NCI-H1417 (cell line): ENCODE results near the gene HMGCS1.
"Not testable (repeated sequence)": the region's sequence is repeated elsewhere in the genome, so short reads cannot be mapped to it uniquely, and the experiment has no call there.

ENCODE experiments used
- DNase-seq, 3 experiments: peaks; one replicate each; lab custom pipeline; 2025; lab: John Stamatoyannopoulos, UW

The HMGCS1 gene

DNA sequence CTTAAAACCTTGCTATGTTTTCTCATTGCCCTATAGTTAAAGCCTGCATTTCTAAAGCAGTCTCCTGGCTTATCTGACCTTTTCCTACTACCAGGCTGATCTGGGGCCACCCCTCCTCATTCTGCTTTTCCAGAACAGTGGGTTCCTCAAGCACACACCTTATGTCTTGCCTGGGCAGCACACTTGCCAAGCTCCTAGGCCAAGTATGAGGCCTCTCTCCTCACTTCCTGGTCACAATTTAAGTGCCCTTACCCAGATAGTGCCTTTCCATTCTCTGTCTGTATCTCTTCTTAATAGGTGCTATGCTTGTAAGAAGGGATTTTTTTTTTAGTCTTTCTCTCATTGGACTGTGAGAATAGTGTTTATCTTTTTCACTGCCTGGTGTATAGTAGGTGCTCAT is 39.7 kb downstream of the HMGCS1 start:
- DNase-seq: no peak

DNA sequence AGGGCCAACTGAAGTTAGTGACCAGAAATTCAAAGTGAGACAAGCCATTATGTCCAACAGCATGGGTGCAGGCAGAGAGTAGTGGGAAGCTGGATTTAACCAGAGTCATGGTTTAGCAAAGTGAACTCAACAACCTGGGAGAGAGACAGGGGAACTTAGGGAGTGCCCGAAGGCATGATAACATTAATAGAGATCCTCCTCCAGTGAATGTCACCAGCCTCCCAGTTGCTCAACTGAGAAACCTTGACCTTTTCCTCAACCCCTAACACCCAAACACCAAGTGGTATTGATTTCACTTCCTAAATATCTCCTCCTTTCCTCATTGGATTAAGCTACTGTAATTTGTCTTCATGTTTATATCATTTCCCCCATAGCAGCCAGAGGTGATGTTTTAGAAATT is 42.6 kb downstream of the HMGCS1 start:
- DNase-seq: no peak

- no peak for DNase-seq
These were observed 44.9 kb downstream of the HMGCS1 start for GRCh38 chr5:43268188-43268820.

- DNase-seq: not testable (repeated sequence)
These were observed 50.9 kb downstream of the HMGCS1 start for GRCh38 chr5:43262269-43262668.

GRCh38 chr5:43258116-43258515 is 55.1 kb downstream of the HMGCS1 start:
- no peak for DNase-seq

DNA sequence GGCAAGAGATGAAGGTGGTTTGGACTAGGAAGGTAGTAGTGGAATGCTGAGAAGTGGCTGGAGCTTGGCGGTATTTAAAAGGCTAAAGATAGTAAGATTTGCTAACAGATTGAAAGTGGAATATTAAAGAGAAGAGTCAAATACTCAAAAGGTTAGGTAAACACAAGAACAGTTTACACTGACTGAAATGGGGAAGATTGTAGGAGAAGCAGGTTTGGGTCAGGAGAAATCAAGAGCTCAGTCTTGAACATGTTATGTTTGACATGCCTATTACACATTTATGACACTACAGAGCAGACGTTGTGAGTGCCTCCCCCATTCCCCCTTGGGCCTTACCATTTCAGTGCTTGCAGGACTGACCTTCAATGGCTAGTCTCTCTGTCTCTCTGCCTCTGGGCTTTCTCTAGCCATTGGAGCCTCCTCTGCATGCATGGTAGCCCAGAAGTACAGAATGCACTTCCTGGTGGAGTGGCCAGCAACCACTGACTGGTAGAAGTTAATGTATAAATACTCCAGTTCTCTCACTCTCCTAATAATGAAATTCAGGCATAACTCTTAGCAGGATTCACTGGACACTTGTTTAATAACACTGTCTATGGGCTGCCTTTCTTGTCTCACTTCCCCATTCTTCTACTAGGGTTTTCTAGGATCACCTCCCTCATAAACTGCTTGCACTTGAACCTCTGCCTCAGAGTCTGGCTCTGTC is 56.8 kb downstream of the HMGCS1 start:
- no peak for DNase-seq

DNA sequence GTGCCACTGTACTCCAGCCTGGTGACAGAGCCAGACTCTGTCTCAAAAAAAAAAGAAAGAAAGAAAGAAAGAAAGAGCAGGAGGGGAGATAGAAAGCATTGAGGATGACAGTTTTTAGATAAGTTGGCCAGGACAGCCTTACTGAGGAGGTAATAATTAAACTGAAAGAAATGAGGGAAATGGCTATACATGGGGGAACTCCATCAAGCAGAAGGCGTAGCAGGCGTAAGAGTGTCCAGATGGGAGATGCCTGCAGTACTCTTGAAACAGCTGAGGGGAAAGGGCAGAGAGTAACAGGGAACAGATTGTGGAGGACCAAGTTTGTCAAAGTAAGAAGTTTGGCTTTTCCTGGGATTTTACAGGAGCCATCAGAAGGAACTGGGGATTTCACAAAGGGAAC is 57.5 kb downstream of the HMGCS1 start:
- no peak for DNase-seq

DNA sequence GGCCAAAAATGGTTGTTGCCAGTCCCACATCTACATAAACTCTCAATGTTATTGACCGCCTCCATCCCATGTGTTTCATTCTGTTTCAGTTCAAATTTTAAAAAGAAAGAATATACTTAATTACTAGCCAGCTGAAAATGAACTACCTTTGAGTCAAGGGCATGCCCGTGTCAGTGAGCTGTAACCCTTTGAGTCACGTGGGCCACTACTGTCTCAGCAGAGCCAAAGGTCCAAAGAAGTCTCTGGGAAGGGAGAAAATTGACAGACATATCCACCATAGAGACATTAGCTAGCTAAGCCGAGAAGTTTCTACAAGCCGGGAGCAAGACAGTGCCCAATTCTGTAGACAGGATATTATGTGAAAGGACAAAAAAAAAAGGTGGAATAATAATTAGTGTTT is 61.5 kb downstream of the HMGCS1 start:
- no peak for DNase-seq

DNA sequence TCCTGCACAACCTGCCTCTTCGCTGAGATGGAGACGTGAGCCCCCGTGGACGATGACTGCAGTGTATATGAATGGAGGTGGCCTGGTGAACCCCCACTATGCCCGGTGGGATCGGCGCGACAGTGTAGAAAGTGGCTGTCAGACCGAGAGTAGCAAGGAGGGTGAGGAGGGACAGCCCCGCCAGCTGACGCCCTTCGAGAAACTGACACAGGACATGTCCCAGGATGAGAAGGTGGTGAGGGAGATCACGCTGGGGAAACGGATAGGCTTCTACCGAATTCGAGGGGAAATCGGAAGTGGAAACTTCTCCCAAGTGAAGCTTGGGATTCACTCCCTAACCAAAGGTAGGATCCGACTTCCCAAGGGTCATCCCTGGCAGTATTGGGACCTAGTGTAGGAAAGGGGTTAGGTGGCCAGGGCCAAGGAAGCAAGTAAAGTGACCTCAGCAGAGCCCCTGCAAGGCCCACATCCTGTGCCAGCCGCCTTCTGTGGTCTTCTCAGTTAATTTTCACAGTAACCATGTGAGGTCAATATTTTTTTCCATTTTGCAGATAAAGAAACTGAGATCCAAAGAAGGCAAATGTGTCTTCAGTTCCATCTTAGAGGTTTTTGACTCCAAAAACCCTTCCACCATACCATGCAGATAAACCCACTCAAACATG is 67.4 kb downstream of the HMGCS1 start:
- DNase-seq: no peak

DNA sequence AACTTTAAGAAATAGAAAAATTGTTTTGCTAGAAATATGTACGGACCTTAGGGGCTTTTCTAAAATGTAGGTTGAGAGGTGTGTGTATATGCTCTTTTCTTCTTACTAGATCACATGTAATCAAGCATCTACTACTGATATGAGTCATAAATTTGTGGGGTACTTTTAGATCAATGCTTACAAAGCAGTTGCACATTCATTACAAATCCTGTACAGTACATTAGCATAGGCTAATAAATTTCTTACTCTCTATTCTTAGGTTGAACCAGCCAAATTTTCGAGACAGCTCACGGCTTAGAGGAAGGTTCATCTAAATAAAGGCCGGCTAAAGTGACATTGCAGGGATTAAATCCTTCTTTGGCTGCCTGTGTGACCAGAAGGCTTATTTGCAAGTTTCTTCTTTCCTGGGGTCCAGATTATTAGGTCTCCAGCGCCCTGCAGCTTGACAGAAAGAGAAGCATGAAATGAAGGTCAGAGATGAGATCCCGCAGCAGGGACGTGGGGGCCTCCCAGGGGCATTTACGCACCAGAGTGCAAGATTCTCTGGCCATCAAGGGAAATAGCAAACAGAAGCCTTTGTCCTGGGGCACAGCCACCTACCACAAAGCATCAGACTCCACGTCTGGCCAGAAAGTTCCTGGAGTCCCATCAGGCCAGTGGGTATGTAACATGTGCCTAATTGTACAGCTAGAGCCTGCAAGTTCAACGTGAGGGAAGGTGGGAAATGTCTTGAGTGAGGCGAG is 68.2 kb downstream of the HMGCS1 start:
- DNase-seq: no peak

- no peak for DNase-seq
These were observed 69.9 kb downstream of the HMGCS1 start for GRCh38 chr5:43243270-43243669.

DNA sequence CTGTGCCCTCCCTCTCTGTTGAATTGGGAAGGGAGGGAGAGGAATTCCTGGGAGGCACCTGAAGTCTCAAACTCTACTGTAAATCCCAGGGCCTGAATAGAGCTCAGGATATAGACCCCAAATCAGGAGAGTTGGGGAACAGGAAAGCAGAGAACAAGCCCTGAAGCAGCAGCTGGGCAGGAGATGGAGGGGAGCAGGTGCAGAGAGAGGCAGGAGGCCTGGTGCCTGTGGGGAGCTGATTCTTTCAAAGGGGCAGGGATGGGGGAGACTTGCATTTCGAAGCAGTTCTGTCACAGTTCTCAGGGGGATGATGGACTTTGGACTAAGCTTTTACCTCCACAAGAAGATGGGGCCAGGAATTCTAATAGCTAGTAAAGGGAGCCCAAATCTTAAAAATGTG is 71.0 kb downstream of the HMGCS1 start:
- no peak for DNase-seq
